Retinal pigment epithelial cell (primary cell): ENCODE data around the gene SF3B2.
A peak's percentile ranks its signal among the peaks of the same experiment; 100 is the strongest.

ENCODE experiments used
- DNase-seq: peaks from one replicate; pipeline ENCODE4 v3.0.0-alpha.2; 2010; ENCODE audit warnings: low read depth
- H3K4me3 ChIP-seq: 2 replicates; pipeline ENCODE4 v1.5.1; 2011; ENCODE audit warnings: mild to moderate bottlenecking, low read length, control low read depth, moderate library complexity
- TF ChIP-seq, protein P1 (sequence below): conservative IDR thresholded peaks from 2 replicates; pipeline ENCODE4 v1.5.1; 2011; ENCODE audit warnings: low read depth, low read length, control low read depth, inconsistent platforms

The SF3B2 gene

DNA sequence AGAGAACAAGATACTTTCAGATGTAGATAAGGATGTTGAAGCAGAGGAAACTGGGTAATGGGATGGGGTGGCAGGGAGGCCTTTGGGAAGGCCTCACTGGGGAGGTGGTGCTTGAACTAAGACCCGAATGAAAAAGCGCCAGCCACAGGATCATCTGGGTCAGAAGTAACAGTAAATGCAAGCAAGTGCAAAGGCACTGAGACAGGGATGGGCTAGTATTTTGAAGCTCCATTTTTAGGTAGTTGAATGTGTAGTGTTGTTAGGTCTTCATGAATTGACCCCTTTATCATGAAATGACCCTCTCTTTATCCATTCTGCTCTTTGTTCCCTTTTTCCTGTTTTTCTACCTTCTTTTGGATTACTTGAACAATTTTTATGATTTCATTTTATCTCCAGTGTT, 11.7 kb downstream of the SF3B2 start:
- H3K4me3 ChIP-seq, result no peak overlapping the region
- DNase-seq, result no peak
- TF ChIP-seq, protein P1, sequence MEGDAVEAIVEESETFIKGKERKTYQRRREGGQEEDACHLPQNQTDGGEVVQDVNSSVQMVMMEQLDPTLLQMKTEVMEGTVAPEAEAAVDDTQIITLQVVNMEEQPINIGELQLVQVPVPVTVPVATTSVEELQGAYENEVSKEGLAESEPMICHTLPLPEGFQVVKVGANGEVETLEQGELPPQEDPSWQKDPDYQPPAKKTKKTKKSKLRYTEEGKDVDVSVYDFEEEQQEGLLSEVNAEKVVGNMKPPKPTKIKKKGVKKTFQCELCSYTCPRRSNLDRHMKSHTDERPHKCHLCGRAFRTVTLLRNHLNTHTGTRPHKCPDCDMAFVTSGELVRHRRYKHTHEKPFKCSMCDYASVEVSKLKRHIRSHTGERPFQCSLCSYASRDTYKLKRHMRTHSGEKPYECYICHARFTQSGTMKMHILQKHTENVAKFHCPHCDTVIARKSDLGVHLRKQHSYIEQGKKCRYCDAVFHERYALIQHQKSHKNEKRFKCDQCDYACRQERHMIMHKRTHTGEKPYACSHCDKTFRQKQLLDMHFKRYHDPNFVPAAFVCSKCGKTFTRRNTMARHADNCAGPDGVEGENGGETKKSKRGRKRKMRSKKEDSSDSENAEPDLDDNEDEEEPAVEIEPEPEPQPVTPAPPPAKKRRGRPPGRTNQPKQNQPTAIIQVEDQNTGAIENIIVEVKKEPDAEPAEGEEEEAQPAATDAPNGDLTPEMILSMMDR, result no peak

DNA sequence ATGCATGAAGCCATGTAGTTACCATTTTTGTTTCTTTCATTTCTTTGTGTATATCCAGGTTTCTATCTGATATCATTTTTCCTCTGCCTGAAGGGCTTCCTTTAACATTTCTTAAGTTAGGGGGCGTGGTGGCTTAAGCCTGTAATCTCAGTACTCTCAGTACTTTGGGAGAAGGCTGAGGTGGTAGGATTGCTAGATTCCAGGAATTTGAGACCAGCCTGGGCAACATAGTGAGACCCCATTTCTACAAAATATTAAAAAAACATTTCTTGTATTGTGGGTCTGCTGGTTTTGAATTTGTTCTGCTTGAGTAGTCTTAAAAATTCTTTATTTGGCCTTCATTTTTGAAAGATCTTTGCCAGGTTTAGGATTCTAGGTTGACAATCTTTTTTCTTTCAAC, 12.4 kb downstream of the SF3B2 start:
- TF ChIP-seq, protein P1, result no peak
- no peak for DNase-seq
- no peak overlapping the region for H3K4me3 ChIP-seq

DNA sequence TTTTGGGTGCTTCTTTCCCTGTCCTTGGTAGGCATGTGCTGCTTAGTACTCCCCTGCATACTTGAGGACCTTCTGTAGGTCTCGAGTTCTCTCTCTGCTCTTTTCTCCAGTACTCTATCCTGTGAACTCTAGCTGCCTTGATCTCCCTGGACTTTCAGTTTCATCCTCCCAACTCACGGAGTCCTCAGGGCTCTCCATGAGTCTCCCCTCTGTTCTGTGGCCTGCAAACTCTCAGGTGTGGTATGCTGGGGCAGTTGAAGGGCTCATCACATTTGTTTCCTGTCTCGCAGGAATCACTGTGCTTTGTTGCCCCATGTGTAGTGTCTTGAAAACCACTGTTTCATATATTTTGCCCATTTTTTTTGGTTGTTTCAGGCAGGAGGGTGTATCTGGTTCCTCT, 14.6 kb downstream of the SF3B2 start:
- TF ChIP-seq, protein P1, result no peak
- no peak overlapping the region for H3K4me3 ChIP-seq
- no peak for DNase-seq

DNA sequence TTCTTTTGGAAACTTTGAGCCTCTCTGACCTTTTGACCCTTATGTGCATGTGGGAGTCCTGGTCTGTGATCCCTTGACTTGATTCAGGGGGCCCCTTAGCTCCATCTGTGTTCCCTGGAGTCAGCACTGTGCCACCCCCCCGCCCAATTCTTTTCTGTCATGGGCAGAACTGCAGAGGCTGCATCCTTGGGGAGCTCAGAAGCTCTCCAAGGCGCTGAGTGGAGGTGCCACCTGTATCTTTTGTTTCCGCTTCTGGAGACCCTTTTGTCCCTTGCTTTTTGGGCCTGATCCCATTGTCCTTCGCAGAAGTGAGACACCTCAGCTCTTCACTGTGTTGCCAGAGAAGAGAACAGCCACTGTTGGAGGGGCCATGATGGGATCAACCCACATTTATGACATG, 15.5 kb downstream of the SF3B2 start:
- no peak for DNase-seq
- TF ChIP-seq, protein P1, result no peak
- H3K4me3 ChIP-seq, result no peak overlapping the region

DNA sequence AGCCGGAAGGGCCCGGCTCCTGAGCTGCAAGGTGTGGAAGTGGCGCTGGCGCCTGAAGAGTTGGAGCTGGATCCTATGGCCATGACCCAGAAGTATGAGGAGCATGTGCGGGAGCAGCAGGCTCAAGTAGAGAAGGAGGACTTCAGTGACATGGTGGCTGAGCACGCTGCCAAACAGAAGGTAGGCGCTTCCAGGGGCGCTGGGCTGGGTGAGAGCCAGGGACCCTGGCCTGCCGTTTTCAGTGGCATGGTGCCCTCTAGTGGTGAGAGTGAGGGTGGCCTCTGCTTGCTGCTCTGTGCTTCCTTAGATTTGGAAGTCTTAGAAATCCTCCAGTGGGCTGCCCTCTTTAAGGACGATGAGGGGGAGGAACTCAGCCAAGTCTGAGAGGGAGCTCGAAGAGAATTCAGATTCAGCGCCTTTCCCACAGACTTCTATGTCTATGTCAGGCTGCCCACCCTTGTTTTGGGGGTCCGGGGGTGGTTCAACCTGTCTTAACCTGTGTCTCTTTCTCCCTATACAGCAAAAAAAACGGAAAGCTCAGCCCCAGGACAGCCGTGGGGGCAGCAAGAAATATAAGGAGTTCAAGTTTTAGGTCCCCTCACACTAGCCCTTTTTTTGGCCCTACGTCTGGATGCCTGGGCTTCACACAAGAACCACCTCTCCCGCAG, 16.1 kb downstream of the SF3B2 start:
- TF ChIP-seq, protein P1, result peak; percentile 93
- DNase-seq, result no peak
- H3K4me3 ChIP-seq, result no peak overlapping the region

DNA sequence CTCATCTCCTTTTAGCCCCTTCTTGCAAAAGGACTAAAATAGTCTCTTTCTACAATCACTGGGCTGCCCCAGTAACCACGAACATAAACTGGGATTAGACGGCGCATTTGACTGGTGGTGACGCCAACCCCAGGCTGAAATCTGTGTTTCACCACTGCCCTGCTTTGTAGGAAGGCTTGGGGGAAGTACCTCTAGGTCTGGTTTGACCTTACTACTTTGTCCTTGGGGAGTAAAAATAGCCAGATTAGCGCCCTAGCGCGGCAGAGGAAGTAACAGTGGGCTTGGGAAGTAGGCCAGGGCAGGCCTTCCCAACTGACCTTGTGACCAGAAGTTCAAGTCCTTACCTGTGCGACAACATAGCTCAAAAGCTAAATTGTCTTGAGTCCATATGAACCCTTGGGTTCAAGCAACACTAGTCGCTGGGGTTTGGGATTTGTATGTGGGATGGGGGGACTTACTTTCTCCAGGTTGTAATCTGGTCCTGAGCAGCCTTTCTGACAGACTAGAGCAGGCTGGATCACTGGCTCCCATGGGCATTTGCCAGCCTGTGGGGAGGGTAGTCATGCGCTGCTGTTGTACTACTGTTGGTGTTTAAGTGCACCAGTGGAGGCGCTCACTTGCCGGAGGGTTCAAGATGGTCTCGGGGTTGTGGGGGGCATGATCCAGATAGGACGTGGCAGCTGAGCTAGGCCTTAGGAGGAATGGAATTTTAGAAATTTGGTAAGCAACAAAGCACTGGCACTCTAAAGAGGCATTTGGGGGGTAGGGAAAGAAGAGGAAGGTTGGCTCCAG, 17.0 kb downstream of the SF3B2 start:
- DNase-seq, result peak; percentile 49
- H3K4me3 ChIP-seq, result peak overlapping the region; percentile 45
- TF ChIP-seq, protein P1, result peak; percentile 43
